B cell (primary cell): ENCODE data around the gene C20orf141. TPM values are rescaled to one million over a fixed set of nuclear protein-coding genes. Genes with fewer than 3 reads are reported as not detected.

ENCODE experiments used
- ATAC-seq: fragments of 200-7000 bp; cut with Tn5 transposase; one replicate; pipeline ENCODE4 v1.10.0; 2021; ENCODE audit warnings: low read depth, mild to moderate bottlenecking, moderate number of reproducible peaks, moderate library complexity
- CTCF ChIA-PET: fragments of 350-600 bp; sonication (Branson Sonifier 250); formaldehyde crosslinking; loops from one replicate; lab custom pipeline; 2021; ENCODE audit warnings: antibody characterized with exemption, inconsistent platforms; lab: Charles Lee
- POLR2A ChIA-PET: fragments of 350-600 bp; sonication (Branson Sonifier 250); formaldehyde crosslinking; loops from one replicate; lab custom pipeline; 2021; ENCODE audit warnings: antibody characterized with exemption; lab: Charles Lee
- DNase-seq: peaks from one replicate; pipeline ENCODE4 v3.0.0; 2013
- H2AFZ ChIP-seq: 2 replicates; pipeline ENCODE4 v1.6.1; 2012; ENCODE audit warnings: mild to moderate bottlenecking, low read depth, low read length; ENCODE audit not compliant: insufficient read depth, poor library complexity, severe bottlenecking
- H3K27ac ChIP-seq, 2 donors: 1 replicate in 1 of 2; 2 replicates in 1 of 2; pipeline ENCODE4 v1.5.1; 2012 to 2013; ENCODE audit warnings: low read length in 2 of 2, mild to moderate bottlenecking in 2 of 2, moderate library complexity in 1 of 2
- H3K27me3 ChIP-seq, 4 experiments: fragments of 200-600 bp in 1 of 4; sonication (generic) in 1 of 4; replicated peaks in 1 of 4; 1 replicate in 2 of 4; 2 replicates in 2 of 4; pipeline versions ENCODE4 v1.6.1 to v1.7.0; 2013 to 2016; ENCODE audit warnings: low read length in 3 of 4, mild to moderate bottlenecking in 2 of 4, mixed read lengths in 1 of 4, moderate library complexity in 1 of 4; ENCODE audit not compliant: insufficient read depth in 4 of 4, control insufficient read depth in 3 of 4; ENCODE audit errors: control extremely low read depth in 1 of 4
- H3K36me3 ChIP-seq, 2 experiments: replicated peaks in 1 of 2; 1 replicate in 1 of 2; 2 replicates in 1 of 2; pipeline versions ENCODE4 v1.6.1 to v1.7.1; 2013; ENCODE audit warnings: low read length in 1 of 2; ENCODE audit not compliant: insufficient read depth in 2 of 2, control insufficient read depth in 1 of 2; ENCODE audit errors: control extremely low read depth in 1 of 2, extremely low read depth in 1 of 2
- H3K4me1 ChIP-seq, 2 donors: fragments of 200-600 bp in 1 of 2; sonication (generic) in 1 of 2; 1 replicate in 1 of 2; 2 replicates in 1 of 2; pipeline versions ENCODE4 v1.5.1 to v1.6.1; 2013 to 2017; ENCODE audit warnings: low read length in 2 of 2; ENCODE audit not compliant: control insufficient read depth in 2 of 2, insufficient read depth in 2 of 2
- H3K4me2 ChIP-seq: replicated peaks from 2 replicates; pipeline ENCODE3; 2012; ENCODE audit warnings: mild to moderate bottlenecking, low read depth, low read length; ENCODE audit not compliant: poor library complexity, severe bottlenecking
- H3K4me3 ChIP-seq, 5 experiments: fragments of 200-600 bp in 1 of 5; sonication (generic) in 1 of 5; 1 replicate in 3 of 5; 2 replicates in 2 of 5; pipeline versions ENCODE4 v1.5.1 to v1.7.0; 2011 to 2016; ENCODE audit warnings: low read length in 4 of 5, mild to moderate bottlenecking in 4 of 5, low read depth in 2 of 5, control low read depth in 1 of 5, moderate library complexity in 1 of 5; ENCODE audit not compliant: insufficient read depth in 1 of 5; ENCODE audit errors: control extremely low read depth in 1 of 5, extremely low read depth in 1 of 5
- H3K79me2 ChIP-seq: fragments of 200-600 bp; sonication (generic); one replicate; pipeline ENCODE4 v1.6.0; 2016; ENCODE audit warnings: low read length; ENCODE audit not compliant: control insufficient read depth, insufficient read depth
- H3K9ac ChIP-seq: fragments of 200-600 bp; sonication (generic); 2 replicates; pipeline ENCODE4 v1.6.1; 2017; ENCODE audit warnings: mild to moderate bottlenecking, low read length, moderate library complexity
- H3K9me3 ChIP-seq, 3 donors: one replicate each; pipeline versions ENCODE4 v1.6.1 to v1.7.1; 2013; ENCODE audit warnings: low read length in 2 of 3; ENCODE audit not compliant: control insufficient read depth in 2 of 3, insufficient read depth in 1 of 3; ENCODE audit errors: control extremely low read depth in 1 of 3
- H4K20me1 ChIP-seq: 2 replicates; pipeline ENCODE4 v1.6.0; 2012; ENCODE audit warnings: mild to moderate bottlenecking, low read length; ENCODE audit not compliant: insufficient read depth, control insufficient read depth, poor library complexity, severe bottlenecking
- H3K27ac Mint-ChIP-seq: one replicate; pipeline ENCODE4 v1.8.0; 2021; ENCODE audit warnings: mixed read lengths
- H3K27me3 Mint-ChIP-seq: one replicate; pipeline ENCODE4 v1.8.0; 2021; ENCODE audit warnings: mixed read lengths
- H3K4me1 Mint-ChIP-seq: one replicate; pipeline ENCODE4 v1.8.0; 2021; ENCODE audit warnings: mixed read lengths
- H3K4me3 Mint-ChIP-seq: one replicate; pipeline ENCODE4 v1.8.0; 2021; ENCODE audit warnings: mixed read lengths
- H3K9me3 Mint-ChIP-seq: one replicate; pipeline ENCODE4 v1.8.0; 2022; ENCODE audit warnings: mixed read lengths; ENCODE audit not compliant: insufficient read depth
- EZH2 ChIP-seq: IDR thresholded peaks from 2 replicates; pipeline ENCODE4 v1.6.1; 2012; ENCODE audit warnings: borderline replicate concordance, low read depth, mild to moderate bottlenecking, moderate library complexity, low read length; ENCODE audit not compliant: insufficient read depth, poor library complexity, severe bottlenecking
- WGBS: methylation state at CpG from one replicate; pipeline ENCODE4 v1.1.5; 2013; ENCODE audit warnings: missing lambda C conversion rate; ENCODE audit not compliant: insufficient coverage; 5-methylcytosine and 5-hydroxymethylcytosine counted together
- intact Hi-C: fragments of 100-400 bp; cut with micrococcal nuclease; formaldehyde crosslinking; loops from one replicate; pipeline ENCODE4 v1.10.0; 2022
- polyA plus RNA-seq: library from polyadenylated mRNA; depleted of rRNA; stranded (reverse); fragments of >200 nt; gene quantifications from 2 replicates; pipeline ENCODE4 v1.2.3, GENCODE V29; 2012
- total RNA-seq, 2 donors: library from RNA; stranded (reverse); fragments of 120-200 nt in 1 of 2; gene quantifications; 1 replicate in 1 of 2; 2 replicates in 1 of 2; pipeline versions ENCODE4 v1.2.3 to v1.2.4, GENCODE V29; 2013 to 2022
- TF ChIP-seq, protein P1 (sequence below): fragments of 200-600 bp; IDR thresholded peaks from one replicate; pipeline ENCODE4 v1.8.0; 2022; ENCODE audit warnings: antibody characterized with exemption, mild to moderate bottlenecking

The C20orf141 gene
- total and polyA plus RNA-seq, 2 donors (not counting 1 experiment from before 2014, with no cell fraction given), result not detected

DNA sequence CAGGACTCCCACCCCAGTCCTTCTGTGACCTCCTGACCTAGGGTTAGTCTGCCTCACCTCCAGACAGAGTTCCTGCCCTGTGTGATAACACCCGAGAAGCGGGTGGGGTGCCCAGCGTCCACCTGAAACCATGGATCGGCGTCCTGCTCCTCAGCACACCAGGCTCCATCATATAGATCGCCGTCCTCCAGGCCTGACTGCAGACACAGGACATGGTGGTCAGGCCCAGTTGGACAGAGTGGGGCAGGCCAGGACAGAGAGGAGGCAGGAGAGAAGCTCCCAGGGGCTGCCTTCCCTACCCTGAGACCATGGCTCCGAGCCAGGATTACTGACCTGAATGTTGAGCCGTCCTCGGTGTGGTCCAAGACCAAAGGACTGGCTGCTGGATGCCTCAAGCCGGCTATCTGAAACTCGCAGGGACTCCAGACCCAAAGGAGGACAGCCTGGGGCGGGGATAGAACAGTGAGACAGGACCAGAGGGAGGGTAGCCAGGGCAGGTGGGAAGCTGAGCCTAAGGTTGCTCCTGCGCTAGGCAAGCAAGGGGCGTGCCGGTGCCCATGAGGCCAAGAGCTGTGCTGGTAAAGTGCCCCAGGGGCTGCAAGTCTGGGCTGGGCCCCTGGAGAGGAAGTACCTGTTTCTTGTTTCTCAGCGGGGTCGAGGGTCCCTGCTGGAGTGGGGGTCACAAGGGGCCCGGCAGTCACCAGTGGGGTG lies 16.5 kb upstream of the C20orf141 start:
- no peak for TF ChIP-seq EZH2
- TF ChIP-seq, protein P1, sequence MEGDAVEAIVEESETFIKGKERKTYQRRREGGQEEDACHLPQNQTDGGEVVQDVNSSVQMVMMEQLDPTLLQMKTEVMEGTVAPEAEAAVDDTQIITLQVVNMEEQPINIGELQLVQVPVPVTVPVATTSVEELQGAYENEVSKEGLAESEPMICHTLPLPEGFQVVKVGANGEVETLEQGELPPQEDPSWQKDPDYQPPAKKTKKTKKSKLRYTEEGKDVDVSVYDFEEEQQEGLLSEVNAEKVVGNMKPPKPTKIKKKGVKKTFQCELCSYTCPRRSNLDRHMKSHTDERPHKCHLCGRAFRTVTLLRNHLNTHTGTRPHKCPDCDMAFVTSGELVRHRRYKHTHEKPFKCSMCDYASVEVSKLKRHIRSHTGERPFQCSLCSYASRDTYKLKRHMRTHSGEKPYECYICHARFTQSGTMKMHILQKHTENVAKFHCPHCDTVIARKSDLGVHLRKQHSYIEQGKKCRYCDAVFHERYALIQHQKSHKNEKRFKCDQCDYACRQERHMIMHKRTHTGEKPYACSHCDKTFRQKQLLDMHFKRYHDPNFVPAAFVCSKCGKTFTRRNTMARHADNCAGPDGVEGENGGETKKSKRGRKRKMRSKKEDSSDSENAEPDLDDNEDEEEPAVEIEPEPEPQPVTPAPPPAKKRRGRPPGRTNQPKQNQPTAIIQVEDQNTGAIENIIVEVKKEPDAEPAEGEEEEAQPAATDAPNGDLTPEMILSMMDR, result no peak
- WGBS, result 87% methylated on average over 19 of the region's 19 CpGs
- peak overlapping the region; percentile 75 for H3K4me2 ChIP-seq
- intact Hi-C loops, result no loop called here
- H2AFZ ChIP-seq, result no peak overlapping the region
- peaks cover 22 to 26% of the 10 kb centered on the region in 2 donors for H3K4me1 ChIP-seq
- H4K20me1 ChIP-seq, result no peaks in the 10 kb centered on the region
- no peak overlapping the region for H3K4me3 ChIP-seq
- Mint-ChIP-seq H3K27me3 (peaks cover 50% of the 10 kb centered on the region), H3K9me3 (no peaks in the 10 kb centered on the region), H3K4me1 (peaks cover 32% of the 10 kb centered on the region), H3K4me3 (peak overlapping the region; percentile 16), H3K27ac (no peak overlapping the region)
- ATAC-seq, result no peak
- H3K27me3 ChIP-seq, result peaks cover 0 to 48% (median 9%) of the 10 kb centered on the region in 4 experiments
- CTCF ChIA-PET, result interaction anchor here (0.9 kb wide), 1 partner anchor 25 kb away, joined by 4 read pairs; no protein-coding TSS in a partner anchor
- no peak for DNase-seq
- peaks cover 0 to 15% (median 0%) of the 10 kb centered on the region in 3 donors for H3K9me3 ChIP-seq
- no peak overlapping the region for H3K27ac ChIP-seq
- H3K36me3 ChIP-seq, result no peaks in the 10 kb centered on the region
- POLR2A ChIA-PET, result no interaction called here
- H3K79me2 ChIP-seq, result no peaks in the 10 kb centered on the region
- H3K9ac ChIP-seq, result no peak overlapping the region

DNA sequence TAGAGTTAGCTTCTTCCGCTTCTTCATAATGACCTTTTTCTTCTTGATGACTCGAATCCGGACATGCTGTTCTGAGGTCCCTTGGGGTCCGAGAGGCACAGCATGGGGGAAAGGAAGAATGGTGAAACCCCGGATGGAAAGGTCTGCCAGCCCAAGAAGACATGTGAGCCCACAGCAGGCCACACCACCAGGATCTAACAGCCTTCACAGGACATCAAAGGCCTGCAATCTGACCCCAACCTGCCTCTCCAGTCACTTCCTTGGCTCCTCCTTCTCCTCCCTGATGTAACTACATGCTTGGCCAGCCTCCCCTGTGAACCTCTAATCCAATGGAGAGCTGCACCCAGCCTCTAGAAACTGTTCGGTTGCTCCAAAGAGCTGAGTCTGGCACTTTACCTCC lies 16.0 kb upstream of the C20orf141 start:
- no peak overlapping the region for H3K4me3 ChIP-seq
- H3K27ac Mint-ChIP-seq, result no peak overlapping the region
- no peak for DNase-seq
- H3K27me3 ChIP-seq, result peaks cover 0 to 48% (median 11%) of the 10 kb centered on the region in 4 experiments
- no peak overlapping the region for H3K27ac ChIP-seq
- no peaks in the 10 kb centered on the region for H3K79me2 ChIP-seq
- peak overlapping the region; percentile 75 for H3K4me2 ChIP-seq
- H4K20me1 ChIP-seq, result no peaks in the 10 kb centered on the region
- peak overlapping the region; percentile 95 for H3K4me3 Mint-ChIP-seq
- H3K9me3 Mint-ChIP-seq, result no peaks in the 10 kb centered on the region
- ChIA-PET POLR2A (no interaction called here), CTCF (no interaction called here)
- peaks cover 22 to 26% of the 10 kb centered on the region in 2 donors for H3K4me1 ChIP-seq
- no peak for ATAC-seq
- TF ChIP-seq EZH2, result no peak
- TF ChIP-seq, protein P1, result no peak
- no peaks in the 10 kb centered on the region for H3K36me3 ChIP-seq
- peaks cover 49% of the 10 kb centered on the region for H3K27me3 Mint-ChIP-seq
- 85% methylated on average over 2 of the region's 6 CpGs for WGBS
- H2AFZ ChIP-seq, result no peak overlapping the region
- peaks cover 32% of the 10 kb centered on the region for H3K4me1 Mint-ChIP-seq
- peaks cover 0 to 15% (median 0%) of the 10 kb centered on the region in 3 donors for H3K9me3 ChIP-seq
- intact Hi-C loops, result no loop called here
- H3K9ac ChIP-seq, result no peak overlapping the region
